GM12878 (cell line): ENCODE results near the gene PSRC1. TPM values are rescaled to one million over a fixed set of nuclear protein-coding genes. Genes with fewer than 3 reads are reported as not detected.

Experiments used
- ATAC-seq: fragments of 200-7000 bp; cut with Tn5 transposase; 3 replicates; pipeline ENCODE4 v1.9.1; 2020; ENCODE audit warnings: mild to moderate bottlenecking, moderate library complexity
- BruUV-seq: library from RNA; stranded (reverse); fragments of 400-500 nt; replicated peaks from 2 replicates; lab custom pipeline; 2021; lab: Mats Ljungman, UMichigan
- CTCF ChIA-PET: fragments of 300-600 bp; sonication (Branson Sonifier 250); formaldehyde crosslinking; extraction: SDS; loops from one replicate; lab custom pipeline; 2021; ENCODE audit warnings: inconsistent platforms; lab: Yijun Ruan, JAX
- POLR2A ChIA-PET: fragments of 350-600 bp; formaldehyde crosslinking; extraction: SDS; loops from one replicate; lab custom pipeline; 2021; ENCODE audit warnings: inconsistent platforms; lab: Charles Lee
- RAD21 ChIA-PET: fragments of 300-600 bp; sonication (Branson Sonifier 250); formaldehyde crosslinking; loops from one replicate; lab custom pipeline; 2023; ENCODE audit warnings: antibody characterized with exemption; ENCODE audit not compliant: unreplicated experiment; lab: Charles Lee
- SMC1A ChIA-PET: fragments of 300-600 bp; sonication (Branson Sonifier 250); formaldehyde crosslinking; loops from one replicate; lab custom pipeline; 2023; ENCODE audit not compliant: unreplicated experiment, uncharacterized antibody; lab: Charles Lee
- DNase-seq: peaks from one replicate; pipeline ENCODE4 v3.0.0-alpha.2; 2011; ENCODE audit warnings: low read depth, low spot score
- FAIRE-seq: peaks from 3 replicates; lab custom pipeline; 2011; peaks lifted over from hg19 to GRCh38; lab: Jason Lieb, UNC
- H2AFZ ChIP-seq: 2 replicates; pipeline ENCODE4 v1.6.0; 2011; ENCODE audit warnings: low read depth, low read length, control low read depth; ENCODE audit not compliant: control insufficient read depth
- H3K27ac ChIP-seq: 2 replicates; pipeline ENCODE4 v1.5.1; 2011; ENCODE audit warnings: control low read depth; ENCODE audit not compliant: control insufficient read depth, insufficient read depth
- H3K27me3 ChIP-seq, 2 experiments: replicated peaks in 1 of 2; 2 replicates each; pipeline versions ENCODE4 v1.6.0 to v1.6.1; 2011; ENCODE audit warnings: low read length in 1 of 2; ENCODE audit not compliant: control insufficient read depth in 2 of 2, insufficient read depth in 2 of 2
- H3K36me3 ChIP-seq, 2 experiments: 2 replicates each; pipeline ENCODE4 v1.5.1; 2011; ENCODE audit warnings: low read length in 1 of 2; ENCODE audit not compliant: control insufficient read depth in 2 of 2, insufficient read depth in 2 of 2
- H3K4me1 ChIP-seq: 2 replicates; pipeline ENCODE4 v1.6.1; 2011; ENCODE audit warnings: mild to moderate bottlenecking, low read length, moderate library complexity, mixed read lengths; ENCODE audit not compliant: control insufficient read depth, insufficient read depth
- H3K4me2 ChIP-seq: 2 replicates; pipeline ENCODE4 v1.6.0; 2011; ENCODE audit warnings: control low read depth; ENCODE audit not compliant: control insufficient read depth, insufficient read depth
- H3K4me3 ChIP-seq: fragments of 200-600 bp; sonication (generic); 2 replicates; pipeline ENCODE4 v1.5.1; 2016
- H3K79me2 ChIP-seq: 2 replicates; pipeline ENCODE4 v1.6.0; 2011; ENCODE audit warnings: low read length; ENCODE audit not compliant: control insufficient read depth, insufficient read depth
- H3K9ac ChIP-seq: 2 replicates; pipeline ENCODE4 v1.8.0; 2011; ENCODE audit warnings: low read length, control low read depth, mixed read lengths; ENCODE audit not compliant: control insufficient read depth, insufficient read depth
- H3K9me3 ChIP-seq: replicated peaks from 3 replicates; pipeline ENCODE4 v1.5.1; 2011; ENCODE audit warnings: mild to moderate bottlenecking, low read length; ENCODE audit not compliant: control insufficient read depth, insufficient read depth
- H4K20me1 ChIP-seq: 2 replicates; pipeline ENCODE4 v1.6.0; 2011; ENCODE audit not compliant: control insufficient read depth, insufficient read depth
- ASH2L ChIP-seq: fragments of 300-600, 200-600 bp; sonication (generic); IDR thresholded peaks from 2 replicates; pipeline ENCODE4 v1.6.1; 2017; ENCODE audit warnings: low read depth, mild to moderate bottlenecking, borderline replicate concordance
- ATF2 ChIP-seq: IDR thresholded peaks from 2 replicates; pipeline ENCODE4 v1.6.1; 2012; ENCODE audit warnings: low read length, inconsistent platforms
- FOS ChIP-seq: IDR thresholded peaks from 3 replicates; pipeline ENCODE4 v1.6.1; 2011; ENCODE audit warnings: borderline replicate concordance; ENCODE audit not compliant: insufficient read length; ENCODE audit errors: extremely low read depth
- RELA ChIP-seq: fragments of 450-650 bp; IDR thresholded peaks from 2 replicates; pipeline ENCODE4 v1.8.0; 2014; ENCODE audit warnings: borderline replicate concordance; ENCODE audit not compliant: partially characterized antibody
- STAT1 ChIP-seq: fragments of 450-650 bp; conservative IDR thresholded peaks from 2 replicates; pipeline ENCODE4 v1.6.1; 2014; ENCODE audit warnings: antibody characterized with exemption, mild to moderate bottlenecking
- YBX1 ChIP-seq: fragments of 450-650 bp; IDR thresholded peaks from 2 replicates; pipeline ENCODE4 v1.6.1; 2016; ENCODE audit warnings: antibody characterized with exemption
- ZBTB4 ChIP-seq: fragments of 450-650 bp; formaldehyde crosslinking; IDR thresholded peaks from 2 replicates; pipeline ENCODE4 v1.4.0; 2022; ENCODE audit warnings: mild to moderate bottlenecking, moderate library complexity
- ZNF207 ChIP-seq: fragments of 450-650 bp; IDR thresholded peaks from 2 replicates; pipeline ENCODE4 v1.6.1; 2014; ENCODE audit warnings: antibody characterized with exemption, mild to moderate bottlenecking, borderline replicate concordance
- WGBS: methylation state at CpG from one replicate; pipeline ENCODE4 v1.1.6; 2016; ENCODE audit warnings: low lambda C conversion rate; ENCODE audit not compliant: insufficient replicate concordance, insufficient coverage; ENCODE audit errors: missing lambda C conversion rate; 5-methylcytosine and 5-hydroxymethylcytosine counted together
- in situ Hi-C: fragments of 300-500 bp; cut with MboI; formaldehyde crosslinking; loops from 9 replicates; pipeline ENCODE4 v1.14.3; 2018; ENCODE audit warnings: mixed read lengths
- intact Hi-C: fragments of 100-400 bp; cut with micrococcal nuclease; formaldehyde crosslinking; loops from one replicate; pipeline ENCODE4 v1.14.2; 2022; ENCODE audit not compliant: unreplicated experiment
- polyA plus RNA-seq, 11 experiments: library from polyadenylated mRNA; depleted of rRNA in 4 of 11; unstranded in 6 of 11; stranded (reverse) in 5 of 11; fragments of >200 nt; fragmentation: Nextera tagmentation in 4 of 11; fragmentation: Illumina TruSeq in 1 of 11; extraction: Ambion mirVana in 4 of 11; extraction: Trizol in 1 of 11; gene quantifications; 1 replicate in 1 of 11; 2 replicates in 10 of 11; pipeline versions ENCODE4 v1.2.1 to v1.2.3, GENCODE V29; 2011 to 2016; ENCODE audit warnings: inconsistent platforms in 2 of 11, missing spikeins in 2 of 11, low read depth in 1 of 11
- total RNA-seq, 4 experiments: library from RNA; depleted of rRNA in 3 of 4; stranded (reverse); fragments of >200 nt in 3 of 4; fragmentation: Illumina TruSeq in 1 of 4; extraction: Trizol in 1 of 4; gene quantifications; 2 replicates each; pipeline versions ENCODE4 v1.2.1 to v1.2.3, GENCODE V29; 2013 to 2021
- TF ChIP-seq, protein P1 (sequence below): IDR thresholded peaks from 2 replicates; pipeline ENCODE4 v1.6.1; 2012; ENCODE audit warnings: low read depth, low read length, improper control_type of control experiment

PSRC1 gene
- total and polyA plus RNA-seq, 10 of the 15 experiments (the other 5 are each of a cell fraction or from before 2014, with no cell fraction given): 1.2 to 11.8 (median 4.9) TPM

DNA sequence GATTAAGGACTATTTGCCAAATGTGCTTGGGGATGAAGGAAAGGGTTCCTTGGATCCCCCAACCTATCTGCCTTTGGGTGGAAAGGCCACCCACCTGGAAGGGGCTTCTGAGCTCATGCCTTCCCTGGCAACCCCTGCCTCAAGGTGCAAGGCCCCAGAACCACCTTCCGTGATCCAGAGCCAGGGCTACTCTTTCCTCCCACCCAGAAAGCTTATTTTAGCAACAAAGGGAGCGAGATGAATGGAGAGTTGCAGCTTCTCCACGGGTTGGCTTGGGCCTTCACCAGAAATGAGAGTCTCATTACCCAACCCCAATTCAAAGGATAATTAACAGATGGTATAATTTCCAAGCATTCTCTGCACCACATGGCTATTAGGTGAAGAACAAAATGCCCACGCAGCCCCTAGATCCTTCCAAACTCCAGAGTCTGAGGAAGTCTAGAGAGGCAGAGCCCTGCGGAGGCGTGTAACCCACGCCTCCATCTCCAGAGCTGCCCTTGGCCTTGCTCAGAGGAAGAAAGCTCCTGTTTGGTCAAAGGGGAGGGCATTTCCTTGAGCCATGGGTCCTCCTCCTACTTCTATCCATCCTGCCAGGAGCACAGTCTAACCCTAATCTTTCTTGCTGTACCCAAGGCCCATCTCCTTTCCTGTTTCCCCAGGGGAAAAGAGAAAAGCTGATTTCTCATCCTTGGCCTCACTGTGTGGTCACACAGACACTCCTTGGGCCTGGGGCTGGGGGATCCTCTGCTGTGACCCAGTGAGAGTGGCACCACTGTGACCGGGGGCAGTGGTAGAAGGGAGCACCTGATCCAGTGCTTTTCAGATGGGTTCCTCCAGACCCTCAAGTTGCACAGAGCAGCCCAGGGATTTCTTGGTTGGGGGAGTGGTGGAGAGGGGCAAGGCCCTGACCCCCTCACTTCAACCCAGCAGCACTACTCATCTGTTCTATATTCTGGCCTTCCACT lies 35.3 kb downstream of the PSRC1 start:
- Histone ChIP-seq H3K4me3 (no peak overlapping the region), H3K79me2 (no peaks in the 10 kb centered on the region), H3K9me3 (no peaks in the 10 kb centered on the region), H3K4me1 (no peaks in the 10 kb centered on the region), H3K9ac (no peak overlapping the region), H4K20me1 (no peaks in the 10 kb centered on the region), H3K27me3 (peaks cover 2 to 4% of the 10 kb centered on the region in 2 experiments; a peak in 3 of 4 replicates), H3K36me3 (no peaks in the 10 kb centered on the region), H3K4me2 (no peak overlapping the region)
- in situ Hi-C loops: no loop called here
- BruUV-seq: no TSS peak
- ChIA-PET CTCF (interaction anchor here (1.5 kb wide), 1 partner anchor 10 kb away, joined by 3 read pairs; no protein-coding TSS in a partner anchor), SMC1A (no interaction called here)
- intact Hi-C loops: no loop called here
- TF ChIP-seq FOS (no peak), STAT1 (no peak), ASH2L (no peak), RELA (no peak), ZNF207 (no peak), ZBTB4 (CRISPR knock-in tag) (no peak), ATF2 (no peak), YBX1 (no peak)
- TF ChIP-seq, protein P1, sequence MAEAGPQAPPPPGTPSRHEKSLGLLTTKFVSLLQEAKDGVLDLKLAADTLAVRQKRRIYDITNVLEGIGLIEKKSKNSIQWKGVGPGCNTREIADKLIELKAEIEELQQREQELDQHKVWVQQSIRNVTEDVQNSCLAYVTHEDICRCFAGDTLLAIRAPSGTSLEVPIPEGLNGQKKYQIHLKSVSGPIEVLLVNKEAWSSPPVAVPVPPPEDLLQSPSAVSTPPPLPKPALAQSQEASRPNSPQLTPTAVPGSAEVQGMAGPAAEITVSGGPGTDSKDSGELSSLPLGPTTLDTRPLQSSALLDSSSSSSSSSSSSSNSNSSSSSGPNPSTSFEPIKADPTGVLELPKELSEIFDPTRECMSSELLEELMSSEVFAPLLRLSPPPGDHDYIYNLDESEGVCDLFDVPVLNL: no peak
- TF ChIP-seq, all 136 proteins: peak for 0
- WGBS: 21% methylated on average over 8 of the region's 8 CpGs
- ATAC-seq: no peak
- ChIA-PET RAD21 (no interaction called here), POLR2A (no interaction called here)
- Histone ChIP-seq H3K27ac (no peak overlapping the region), H2AFZ (no peak overlapping the region)
- FAIRE-seq: no peak
- no peak for DNase-seq
